H9 (cell line): ENCODE results near the gene SERPINA3. TPM values are rescaled to one million over a fixed set of nuclear protein-coding genes. Genes with fewer than 3 reads are reported as not detected.

Experiments used
- DNase-seq: peaks from one replicate; pipeline ENCODE4 v3.0.0-alpha.2; 2017
- H2AFZ ChIP-seq: one replicate; pipeline ENCODE4 v1.6.1; 2013; ENCODE audit warnings: mild to moderate bottlenecking, low read length, control low read depth, moderate library complexity
- H2AK5ac ChIP-seq: 2 replicates; pipeline ENCODE4 v1.6.1; 2013; ENCODE audit warnings: low read length, control low read depth, mixed read lengths; ENCODE audit not compliant: insufficient read length
- H2BK120ac ChIP-seq: one replicate; pipeline ENCODE4 v1.6.1; 2013; ENCODE audit warnings: low read depth, mild to moderate bottlenecking, low read length, control low read depth, inconsistent platforms; ENCODE audit not compliant: poor library complexity, severe bottlenecking
- H2BK12ac ChIP-seq: 2 replicates; pipeline ENCODE4 v1.6.1; 2013; ENCODE audit warnings: low read length, control low read depth, mixed read lengths, low read depth; ENCODE audit not compliant: insufficient read length
- H2BK15ac ChIP-seq: 2 replicates; pipeline ENCODE4 v1.6.1; 2013; ENCODE audit warnings: low read depth, low read length, control low read depth
- H2BK20ac ChIP-seq: one replicate; pipeline ENCODE4 v1.6.1; 2013; ENCODE audit warnings: low read depth, mild to moderate bottlenecking, low read length, control low read depth, inconsistent platforms; ENCODE audit not compliant: poor library complexity, severe bottlenecking
- H2BK5ac ChIP-seq: 2 replicates; pipeline ENCODE4 v1.6.1; 2013; ENCODE audit warnings: low read length, control low read depth, mixed read lengths; ENCODE audit not compliant: insufficient read length
- H3K14ac ChIP-seq: 2 replicates; pipeline ENCODE4 v1.6.1; 2013; ENCODE audit warnings: low read length, control low read depth; ENCODE audit not compliant: insufficient read depth
- H3K18ac ChIP-seq: 2 replicates; pipeline ENCODE4 v1.6.1; 2013; ENCODE audit warnings: low read depth, mild to moderate bottlenecking, mixed read lengths, low read length, control low read depth; ENCODE audit not compliant: insufficient read length
- H3K23ac ChIP-seq: 2 replicates; pipeline ENCODE4 v1.6.1; 2013; ENCODE audit warnings: low read length, control low read depth, mixed read lengths, low read depth; ENCODE audit not compliant: insufficient read length
- H3K23me2 ChIP-seq: 2 replicates; pipeline ENCODE4 v1.6.1; 2013; ENCODE audit warnings: low read depth, mild to moderate bottlenecking, mixed read lengths, low read length, control low read depth; ENCODE audit not compliant: insufficient read length, poor library complexity, severe bottlenecking
- H3K27ac ChIP-seq: 2 replicates; pipeline ENCODE4 v1.5.1; 2013; ENCODE audit warnings: low read length, control low read depth, mixed read lengths, low read depth; ENCODE audit not compliant: insufficient read length
- H3K27me3 ChIP-seq: 2 replicates; pipeline ENCODE4 v1.6.1; 2013; ENCODE audit warnings: low read length, control low read depth, inconsistent platforms; ENCODE audit not compliant: insufficient read depth
- H3K4ac ChIP-seq: 2 replicates; pipeline ENCODE4 v1.6.1; 2013; ENCODE audit warnings: low read depth, mild to moderate bottlenecking, control low read depth, inconsistent platforms, low read length, moderate library complexity
- H3K4me1 ChIP-seq: 2 replicates; pipeline ENCODE4 v1.6.1; 2013; ENCODE audit warnings: low read length, control low read depth, inconsistent platforms; ENCODE audit not compliant: insufficient read depth
- H3K4me2 ChIP-seq: 2 replicates; pipeline ENCODE4 v1.6.1; 2013; ENCODE audit warnings: low read length, control low read depth, mixed read lengths; ENCODE audit not compliant: insufficient read length, insufficient read depth
- H3K56ac ChIP-seq: 2 replicates; pipeline ENCODE4 v1.6.1; 2013; ENCODE audit warnings: low read depth, mild to moderate bottlenecking, mixed read lengths, low read length, control low read depth; ENCODE audit not compliant: insufficient read length
- H3K79me1 ChIP-seq: 2 replicates; pipeline ENCODE4 v1.6.1; 2013; ENCODE audit warnings: low read depth, mild to moderate bottlenecking, moderate library complexity, low read length, control low read depth, inconsistent platforms; ENCODE audit not compliant: insufficient read depth, poor library complexity, severe bottlenecking
- H3K79me2 ChIP-seq: 2 replicates; pipeline ENCODE4 v1.6.1; 2013; ENCODE audit warnings: low read length, control low read depth, inconsistent platforms; ENCODE audit not compliant: insufficient read depth
- H3K9ac ChIP-seq: 2 replicates; pipeline ENCODE4 v1.6.1; 2013; ENCODE audit warnings: low read length, control low read depth, mixed read lengths; ENCODE audit not compliant: insufficient read length; ENCODE audit errors: extremely low read depth
- H3K9me3 ChIP-seq: one replicate; pipeline ENCODE4 v1.6.1; 2013; ENCODE audit warnings: low read depth, low read length, inconsistent platforms; ENCODE audit not compliant: control insufficient read depth
- H3T11ph ChIP-seq: one replicate; pipeline ENCODE4 v1.6.1; 2013; ENCODE audit warnings: mild to moderate bottlenecking, low read length, control low read depth, inconsistent platforms
- H4K20me1 ChIP-seq: one replicate; pipeline ENCODE4 v1.6.1; 2013; ENCODE audit not compliant: control insufficient read depth, insufficient read length, insufficient read depth
- H4K5ac ChIP-seq: 2 replicates; pipeline ENCODE4 v1.6.1; 2013; ENCODE audit warnings: low read depth, mild to moderate bottlenecking, mixed read lengths, low read length, control low read depth; ENCODE audit not compliant: insufficient read length
- H4K8ac ChIP-seq: replicated peaks from 2 replicates; pipeline ENCODE4 v1.6.1; 2013; ENCODE audit warnings: low read length, control low read depth, mixed read lengths, low read depth; ENCODE audit not compliant: insufficient read length
- H4K91ac ChIP-seq: 2 replicates; pipeline ENCODE4 v1.6.1; 2013; ENCODE audit warnings: low read depth, mild to moderate bottlenecking, moderate library complexity, mixed read lengths, low read length, control low read depth; ENCODE audit not compliant: insufficient read length
- H3K27ac Mint-ChIP-seq, 3 experiments: 2 replicates in 2 of 3; 3 replicates in 1 of 3; pipeline ENCODE4 v1.8.0; 2020 to 2021; ENCODE audit warnings: mixed read lengths in 3 of 3, mild to moderate bottlenecking in 1 of 3, moderate library complexity in 1 of 3
- H3K27me3 Mint-ChIP-seq: 2 replicates; pipeline ENCODE4 v1.8.0; 2021; ENCODE audit warnings: low read depth, mild to moderate bottlenecking, moderate library complexity, mixed read lengths
- H3K36me3 Mint-ChIP-seq, 3 experiments: 2 replicates in 2 of 3; 3 replicates in 1 of 3; pipeline ENCODE4 v1.8.0; 2020 to 2021; ENCODE audit warnings: low read depth in 3 of 3, mixed read lengths in 3 of 3; ENCODE audit not compliant: insufficient read depth in 1 of 3
- H3K4me1 Mint-ChIP-seq, 2 experiments: 2 replicates each; pipeline ENCODE4 v1.8.0; 2020; ENCODE audit warnings: mixed read lengths in 2 of 2
- H3K4me3 Mint-ChIP-seq, 2 experiments: 2 replicates in 1 of 2; 3 replicates in 1 of 2; pipeline ENCODE4 v1.8.0; 2020 to 2021; ENCODE audit warnings: mild to moderate bottlenecking in 2 of 2, mixed read lengths in 2 of 2, moderate library complexity in 1 of 2
- H3K9me3 Mint-ChIP-seq, 2 experiments: 2 replicates in 1 of 2; 3 replicates in 1 of 2; pipeline ENCODE4 v1.8.0; 2020; ENCODE audit warnings: mild to moderate bottlenecking in 2 of 2, mixed read lengths in 2 of 2, moderate library complexity in 1 of 2
- WGBS: extraction: QIAGEN DNeasy Blood & Tissue Kit; methylation state at CpG from one replicate; pipeline ENCODE4 v1.1.7; 2013; ENCODE audit warnings: missing lambda C conversion rate, low lambda C conversion rate, mixed read lengths; ENCODE audit not compliant: insufficient read length; ENCODE audit errors: extremely low coverage; 5-methylcytosine and 5-hydroxymethylcytosine counted together
- total RNA-seq: library from RNA; stranded (reverse); gene quantifications from 2 replicates; pipeline ENCODE4 v1.2.1, GENCODE V29; 2021
- TF ChIP-seq, protein P1 (sequence below): fragments of 200-600 bp; sonication (generic); conservative IDR thresholded peaks from 3 replicates; pipeline ENCODE4 v1.8.0; 2021; ENCODE audit warnings: antibody characterized with exemption, mild to moderate bottlenecking

The SERPINA3 gene
- total RNA-seq, 1 experiment from 2014 or later: not detected

DNA sequence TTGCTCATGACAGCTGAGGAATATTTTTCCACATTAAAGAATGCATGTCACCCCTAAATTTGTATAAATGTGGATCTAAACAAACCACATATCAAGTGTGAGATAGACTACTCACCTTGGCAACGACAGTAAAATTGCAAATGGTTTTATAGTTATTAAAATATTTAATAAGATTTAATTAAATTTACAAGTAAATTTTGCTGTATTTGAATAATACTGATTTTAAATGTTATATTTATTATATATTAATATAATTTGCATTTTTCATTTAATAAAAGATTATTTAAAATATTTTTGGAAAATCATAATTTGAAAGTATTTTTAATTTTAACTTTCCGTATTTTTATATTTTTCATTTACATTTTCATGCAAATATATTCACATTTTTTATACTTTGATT, 53.4 kb downstream of the SERPINA3 start:
- Histone ChIP-seq H3K14ac (no peak overlapping the region), H3K18ac (no peak overlapping the region), H3K4me1 (no peaks in the 10 kb centered on the region), H4K91ac (no peak overlapping the region), H2BK20ac (no peak overlapping the region), H3K23me2 (no peaks in the 10 kb centered on the region), H2BK5ac (no peak overlapping the region), H2BK15ac (no peak overlapping the region), H3K56ac (no peak overlapping the region), H3K79me1 (no peaks in the 10 kb centered on the region), H3K4ac (no peak overlapping the region), H4K20me1 (no peaks in the 10 kb centered on the region), H3K27ac (no peak overlapping the region), H3K23ac (no peak overlapping the region), H2AFZ (no peak overlapping the region), H3T11ph (no peak overlapping the region), H3K27me3 (no peaks in the 10 kb centered on the region), H2AK5ac (no peak overlapping the region), H3K9me3 (no peaks in the 10 kb centered on the region), H4K5ac (no peak overlapping the region), H3K79me2 (no peaks in the 10 kb centered on the region), H3K4me2 (no peak overlapping the region), H3K9ac (no peak overlapping the region), H4K8ac (no peak overlapping the region), H2BK12ac (no peak overlapping the region), H2BK120ac (no peak overlapping the region)
- DNase-seq: no peak
- Mint-ChIP-seq H3K27me3 (peaks cover 10% of the 10 kb centered on the region), H3K4me1 (no peaks in the 10 kb centered on the region), H3K27ac (no peak overlapping the region), H3K36me3 (no peaks in the 10 kb centered on the region), H3K9me3 (no peaks in the 10 kb centered on the region), H3K4me3 (no peak overlapping the region)
- TF ChIP-seq, protein P1, sequence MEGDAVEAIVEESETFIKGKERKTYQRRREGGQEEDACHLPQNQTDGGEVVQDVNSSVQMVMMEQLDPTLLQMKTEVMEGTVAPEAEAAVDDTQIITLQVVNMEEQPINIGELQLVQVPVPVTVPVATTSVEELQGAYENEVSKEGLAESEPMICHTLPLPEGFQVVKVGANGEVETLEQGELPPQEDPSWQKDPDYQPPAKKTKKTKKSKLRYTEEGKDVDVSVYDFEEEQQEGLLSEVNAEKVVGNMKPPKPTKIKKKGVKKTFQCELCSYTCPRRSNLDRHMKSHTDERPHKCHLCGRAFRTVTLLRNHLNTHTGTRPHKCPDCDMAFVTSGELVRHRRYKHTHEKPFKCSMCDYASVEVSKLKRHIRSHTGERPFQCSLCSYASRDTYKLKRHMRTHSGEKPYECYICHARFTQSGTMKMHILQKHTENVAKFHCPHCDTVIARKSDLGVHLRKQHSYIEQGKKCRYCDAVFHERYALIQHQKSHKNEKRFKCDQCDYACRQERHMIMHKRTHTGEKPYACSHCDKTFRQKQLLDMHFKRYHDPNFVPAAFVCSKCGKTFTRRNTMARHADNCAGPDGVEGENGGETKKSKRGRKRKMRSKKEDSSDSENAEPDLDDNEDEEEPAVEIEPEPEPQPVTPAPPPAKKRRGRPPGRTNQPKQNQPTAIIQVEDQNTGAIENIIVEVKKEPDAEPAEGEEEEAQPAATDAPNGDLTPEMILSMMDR: no peak
- no CpG with 5 or more reads among the region's 2 CpGs for WGBS
